Activated effector memory CD4-positive, alpha-beta T cell treated with anti-CD3 and anti-CD28 coated beads, Interleukin-2, amount 50 U/mL, for 16 hours (primary cell): ENCODE measurements around the gene SMCO4.
A peak's percentile ranks its signal among the peaks of the same experiment; 100 is the strongest.
"Not testable (repeated sequence)": the region's sequence is repeated elsewhere in the genome, so short reads cannot be mapped to it uniquely, and the experiment has no call there.

Source experiments
- DNase-seq: peaks from one replicate; pipeline ENCODE4 v3.0.0-alpha.2; 2020

SMCO4 gene, protein sequence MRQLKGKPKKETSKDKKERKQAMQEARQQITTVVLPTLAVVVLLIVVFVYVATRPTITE

DNA sequence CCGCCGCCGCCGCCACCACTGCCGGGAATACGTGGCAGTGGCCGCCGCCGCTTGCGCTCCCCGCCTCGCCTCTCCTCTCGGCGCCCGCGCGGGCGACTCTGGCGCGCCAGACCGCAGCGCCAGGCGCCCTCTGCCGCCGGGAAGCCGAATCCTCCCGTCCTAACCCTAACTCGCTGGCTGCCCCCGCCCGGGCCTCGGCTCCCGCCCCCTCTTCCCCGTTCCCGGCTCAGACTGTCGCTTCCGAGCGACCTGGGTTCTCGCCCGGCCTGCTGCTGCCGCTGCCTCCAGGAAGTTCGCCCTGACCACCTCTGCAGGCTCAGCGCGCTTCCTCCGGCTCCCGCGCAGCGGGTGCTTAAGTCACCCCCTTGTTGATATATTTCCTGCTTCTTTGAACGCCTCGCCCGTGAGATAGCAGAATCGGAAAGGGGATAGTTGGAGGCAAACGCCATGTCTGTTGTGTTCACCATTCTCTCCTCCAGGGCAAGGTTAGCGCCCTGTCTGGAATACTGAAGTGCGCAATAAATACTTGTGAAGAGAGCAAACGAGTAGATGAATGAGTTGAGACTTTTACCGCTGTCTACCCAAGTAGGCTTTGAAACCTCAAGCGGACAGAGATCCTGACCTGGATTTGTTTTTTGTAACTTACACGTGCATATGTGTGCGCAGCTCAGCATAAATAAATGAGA lies at the start of gene SMCO4:
Gene SMCO4, minus strand, starts transcription at position 100 of the 686 bp plus-strand sequence. CDS start 64,202 bp downstream, outside the sequence.
- peak; percentile 87 for DNase-seq

DNA sequence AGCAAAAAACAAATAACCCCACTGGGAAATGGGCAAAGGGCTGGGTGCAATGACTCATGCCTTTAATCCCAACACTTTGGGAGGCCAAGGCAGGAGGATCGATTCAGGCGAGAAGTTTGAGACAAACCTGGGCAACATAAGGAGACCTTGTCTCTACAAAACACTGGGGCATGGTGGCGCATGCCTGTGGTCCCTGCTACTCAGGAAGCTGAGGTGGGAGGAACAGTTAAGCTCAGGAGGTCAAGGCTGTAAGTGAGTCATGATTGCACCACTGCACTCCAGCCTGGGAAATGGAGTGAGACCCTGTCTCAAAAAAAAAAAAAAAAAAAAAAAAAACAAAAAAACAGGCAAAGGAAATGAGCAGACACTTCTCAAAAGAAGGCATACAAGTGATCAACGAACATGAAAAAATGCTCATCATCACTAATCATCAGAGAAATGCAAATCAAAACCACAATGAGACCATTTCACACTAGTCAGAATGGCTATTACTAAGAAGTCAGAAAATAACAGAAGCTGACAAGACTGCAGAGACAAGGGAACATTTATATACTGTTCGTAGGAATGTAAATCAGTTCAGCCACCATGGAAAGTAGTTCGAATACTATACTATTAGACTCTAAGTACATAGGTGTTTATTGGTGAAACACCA lies 48.2 kb upstream of the SMCO4 start:
- no peak for DNase-seq

DNA sequence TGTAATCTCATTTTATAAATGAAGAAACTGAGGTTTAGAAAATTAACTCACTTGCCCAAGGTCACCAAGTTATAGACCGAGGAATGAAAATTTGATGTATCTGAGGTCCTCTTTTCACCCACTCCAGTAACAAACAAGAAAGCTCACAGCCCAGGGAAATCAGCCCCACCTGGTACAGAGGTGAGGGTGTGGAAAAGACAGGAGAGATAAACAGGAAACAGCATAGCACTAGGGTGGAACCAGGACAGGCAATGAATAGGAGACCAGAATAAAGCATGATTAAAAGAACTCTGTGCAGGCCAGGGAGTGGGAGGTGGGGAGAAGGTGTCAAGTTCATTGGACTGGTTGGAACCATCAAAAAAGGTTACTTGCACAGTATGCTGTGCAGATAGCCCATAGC lies 46.2 kb upstream of the SMCO4 start:
- no peak for DNase-seq

DNA sequence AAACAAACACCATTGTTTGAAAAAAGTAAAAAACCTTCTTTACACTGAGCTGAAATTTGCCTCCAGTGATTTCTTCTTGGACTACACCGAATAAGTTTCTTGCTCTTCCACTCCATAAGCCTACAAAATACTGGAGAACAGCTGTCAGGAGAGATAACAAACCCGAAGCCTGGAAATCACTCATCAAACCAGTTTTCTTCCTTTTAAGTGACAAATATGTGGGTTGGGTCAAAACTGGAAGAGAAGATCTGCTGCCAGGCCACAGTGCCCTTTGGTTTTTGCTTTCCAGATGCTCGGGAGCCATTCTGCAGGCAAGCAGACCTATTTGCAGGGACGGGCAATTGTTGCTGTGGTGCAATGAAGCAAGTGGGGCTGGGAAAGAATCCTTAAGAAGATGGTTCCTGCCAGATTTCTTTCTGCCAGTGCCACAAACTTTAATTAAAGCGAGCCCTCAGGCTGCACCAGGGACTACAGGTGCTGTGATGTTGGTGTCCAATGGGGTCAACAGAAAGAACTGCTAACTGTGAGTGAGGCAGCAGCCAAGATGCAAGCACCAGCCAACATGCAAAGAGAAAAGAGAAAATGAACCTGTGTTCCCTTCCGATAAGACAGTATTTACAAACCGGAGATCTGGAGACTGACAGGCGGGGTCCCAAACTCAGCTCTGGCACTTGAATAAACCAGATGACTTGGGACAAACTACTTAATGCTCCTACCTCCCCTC lies 44.8 kb upstream of the SMCO4 start:
- no peak for DNase-seq

DNA sequence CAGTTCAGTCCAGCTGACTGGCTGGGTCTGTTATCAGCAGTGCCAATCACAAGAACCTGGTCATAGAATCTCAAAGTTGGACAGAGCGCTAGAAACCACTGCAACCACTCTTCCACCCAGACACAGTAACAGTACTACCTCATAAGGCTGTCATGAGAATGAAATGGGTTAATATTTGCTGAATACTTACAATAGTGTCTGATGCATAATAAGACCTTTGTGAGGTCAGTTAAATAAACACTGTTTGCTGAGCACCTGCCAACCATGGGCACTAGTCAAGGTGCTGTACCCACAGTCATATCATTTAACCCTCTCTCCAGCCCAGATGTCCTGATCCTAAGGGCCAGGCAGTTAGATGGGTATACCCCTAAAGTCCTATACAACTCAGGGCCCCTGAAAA lies 44.2 kb upstream of the SMCO4 start:
- not testable (repeated sequence) for DNase-seq

DNA sequence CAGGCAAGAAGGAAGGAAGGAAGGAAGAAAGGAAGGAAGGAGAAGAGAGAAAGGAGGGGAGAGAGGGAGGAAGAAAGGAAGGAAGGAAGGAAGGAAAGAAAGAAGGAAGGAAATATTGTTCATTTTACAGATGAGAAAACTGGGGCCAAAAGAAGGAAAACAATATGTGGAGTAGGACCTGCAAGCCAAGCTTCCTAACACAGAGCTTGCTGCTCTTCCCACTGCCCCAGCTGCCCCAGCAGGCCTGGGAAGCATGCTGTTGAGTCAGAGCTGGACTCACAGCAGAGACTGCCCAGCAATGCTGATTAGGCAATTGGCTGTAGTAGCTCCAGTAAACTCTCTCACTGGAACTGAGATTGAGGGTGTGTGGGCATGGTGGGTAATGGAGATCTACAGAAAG lies 42.6 kb upstream of the SMCO4 start:
- no peak for DNase-seq

DNA sequence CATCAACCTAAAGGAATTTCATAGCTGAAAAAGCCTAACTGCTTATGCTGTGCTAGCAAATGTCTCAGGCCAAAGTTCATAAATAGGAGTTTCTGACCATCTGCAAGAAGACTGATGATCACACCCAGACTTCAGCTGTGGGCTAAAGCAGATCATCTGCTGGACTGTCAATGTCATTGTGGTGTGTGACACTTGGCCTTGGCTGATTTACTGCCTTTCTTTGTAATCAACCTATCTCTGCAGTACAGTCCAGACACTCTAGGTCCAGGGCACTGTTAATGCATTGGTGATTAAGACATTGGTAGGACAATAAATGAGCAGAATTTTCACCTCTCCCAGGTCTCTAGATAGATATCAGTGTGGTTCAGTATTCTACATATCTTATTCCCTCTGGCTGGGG lies 40.3 kb upstream of the SMCO4 start:
- no peak for DNase-seq

DNA sequence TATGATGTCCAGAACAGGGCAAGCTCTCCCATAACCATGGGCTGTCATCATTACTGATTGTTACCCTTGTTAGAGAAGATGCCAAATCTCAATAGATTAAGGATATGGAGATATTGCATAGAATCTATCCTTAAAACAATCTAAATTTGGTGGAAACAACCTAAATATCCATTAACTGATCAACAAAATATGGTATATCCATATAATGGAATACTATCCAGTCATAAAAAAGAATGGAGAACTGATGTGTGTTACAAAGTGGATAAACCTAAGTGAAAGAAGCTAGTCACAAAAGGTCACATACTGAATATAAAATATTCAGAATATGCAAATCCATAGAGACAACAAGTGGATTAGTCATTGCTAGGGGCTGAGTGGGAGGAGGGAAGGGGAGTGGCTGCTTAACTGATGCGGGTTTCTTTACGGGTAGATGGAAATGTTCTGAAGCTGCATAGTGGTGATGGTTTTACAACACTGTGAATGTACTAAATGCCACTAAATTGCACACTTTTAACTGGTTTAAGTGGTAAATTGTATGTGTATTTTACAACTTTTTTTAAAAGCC lies 36.1 kb upstream of the SMCO4 start:
- DNase-seq = no peak

DNA sequence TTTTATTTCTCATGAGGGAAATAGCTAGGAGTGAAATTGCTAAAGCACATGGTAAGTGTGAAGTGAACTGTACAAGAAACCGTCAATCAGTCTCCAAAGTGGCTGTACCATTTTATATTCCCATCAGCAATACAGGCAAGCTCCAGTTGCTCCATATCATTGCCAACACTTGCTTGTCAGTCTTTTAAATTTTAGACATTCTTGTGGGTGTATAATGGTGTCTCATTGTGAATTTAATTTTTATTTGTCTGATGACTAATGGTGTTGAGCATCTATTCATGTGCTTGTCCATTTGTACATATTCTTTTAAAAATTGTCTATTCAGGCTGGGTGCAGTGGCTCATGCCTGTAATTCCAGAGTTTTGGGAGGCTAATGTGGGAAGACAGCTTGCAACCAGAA lies 34.1 kb upstream of the SMCO4 start:
- no peak for DNase-seq

DNA sequence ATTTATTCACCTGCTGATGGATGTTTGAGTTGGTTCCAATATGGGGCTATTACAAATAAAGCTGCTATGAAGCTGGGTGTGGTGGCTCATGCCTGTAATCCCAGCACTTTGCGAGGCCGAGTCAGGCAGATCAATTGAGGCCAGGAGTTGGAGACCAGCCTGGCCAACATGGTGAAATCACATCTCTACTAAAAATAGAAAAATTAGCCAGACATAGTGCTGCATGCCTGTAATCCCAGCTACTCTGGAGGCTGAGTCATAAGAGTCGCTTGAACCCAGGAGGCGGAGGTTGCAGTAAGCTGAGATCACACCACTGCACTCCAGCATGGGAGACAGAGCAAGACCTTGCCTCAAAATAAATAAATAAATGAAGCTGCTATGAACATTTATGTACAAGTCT lies 33.7 kb upstream of the SMCO4 start:
- DNase-seq = not testable (repeated sequence)

DNA sequence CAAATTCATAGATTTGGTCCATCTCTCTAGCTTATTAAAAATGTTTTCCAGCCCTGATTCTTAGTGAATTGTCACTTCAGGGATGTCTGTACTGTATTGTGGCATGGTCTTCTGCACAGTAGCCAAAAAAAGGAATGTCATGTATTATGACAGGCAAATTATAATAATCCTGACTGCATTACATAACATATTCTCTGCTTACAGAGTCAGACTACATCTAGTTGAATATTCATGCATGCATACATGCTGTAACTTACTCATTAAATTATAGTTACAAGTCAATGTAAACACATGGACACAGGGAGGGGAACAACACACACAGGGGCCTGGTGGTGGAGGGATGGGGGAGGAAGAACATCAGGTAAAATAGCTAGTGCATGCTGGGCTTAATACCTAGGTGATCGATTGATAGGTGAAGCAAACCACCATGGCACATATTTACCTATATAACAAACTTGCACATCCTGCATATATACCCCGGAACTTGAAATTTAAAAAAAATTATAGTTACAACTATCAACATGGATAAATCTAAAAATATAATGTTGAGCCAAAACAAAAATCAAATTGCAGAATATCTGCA lies 31.5 kb upstream of the SMCO4 start:
- no peak for DNase-seq

DNA sequence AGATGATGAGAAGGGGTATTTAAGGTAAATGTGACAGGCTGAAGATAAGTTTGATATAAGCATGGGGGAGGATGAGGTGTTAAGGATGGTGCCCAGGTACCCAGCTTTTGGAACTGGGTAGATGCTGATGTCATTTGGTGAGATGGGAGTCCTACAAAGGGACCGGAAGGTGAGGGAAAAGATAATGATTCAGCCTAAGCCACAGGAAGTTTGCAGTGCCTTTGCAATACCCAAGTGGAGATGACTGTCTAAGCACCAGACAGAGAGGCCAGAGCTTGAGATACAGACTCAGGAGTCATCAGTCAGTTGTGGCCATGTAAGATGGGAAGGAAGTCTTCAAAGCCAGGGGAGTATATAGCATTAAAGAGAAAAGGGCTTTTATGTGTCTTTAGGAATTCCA lies 30.0 kb upstream of the SMCO4 start:
- DNase-seq = no peak

DNA sequence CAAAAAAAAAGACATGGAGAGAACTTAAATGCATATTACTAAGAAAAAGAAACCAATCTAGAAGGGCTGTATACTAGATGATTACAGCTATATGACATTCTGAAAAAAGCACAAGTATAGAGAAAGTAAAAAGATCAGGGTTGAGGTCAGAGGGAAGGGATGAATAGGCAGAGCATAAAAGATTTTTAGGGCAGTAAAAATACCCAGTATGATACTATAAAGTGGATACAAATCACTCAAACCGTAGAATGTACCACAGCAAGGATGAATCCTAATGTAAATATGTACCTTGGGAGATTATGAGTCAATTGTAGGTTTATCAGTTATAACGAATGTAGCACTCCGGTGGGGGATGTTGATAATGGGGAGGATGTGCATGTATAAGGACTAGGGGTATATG lies 29.4 kb upstream of the SMCO4 start:
- no peak for DNase-seq

DNA sequence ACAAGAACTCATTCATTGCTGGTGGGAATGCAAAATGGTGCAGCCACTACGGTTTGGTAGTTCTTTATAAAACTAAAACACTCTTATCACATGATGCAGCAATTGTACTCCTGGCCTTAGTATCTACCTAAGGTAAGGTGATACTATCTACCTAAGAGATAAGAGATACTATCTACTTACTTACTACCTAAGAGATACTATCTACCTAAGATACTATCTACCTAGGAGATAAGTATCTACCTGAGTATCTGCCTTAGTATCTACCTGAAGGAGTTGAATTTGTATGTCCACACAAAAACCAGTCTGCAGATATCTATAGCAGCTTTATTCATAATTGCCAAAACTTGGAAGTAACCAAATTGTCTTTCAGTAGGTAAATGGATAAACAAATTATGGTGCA lies 29.0 kb upstream of the SMCO4 start:
- no peak for DNase-seq

DNA sequence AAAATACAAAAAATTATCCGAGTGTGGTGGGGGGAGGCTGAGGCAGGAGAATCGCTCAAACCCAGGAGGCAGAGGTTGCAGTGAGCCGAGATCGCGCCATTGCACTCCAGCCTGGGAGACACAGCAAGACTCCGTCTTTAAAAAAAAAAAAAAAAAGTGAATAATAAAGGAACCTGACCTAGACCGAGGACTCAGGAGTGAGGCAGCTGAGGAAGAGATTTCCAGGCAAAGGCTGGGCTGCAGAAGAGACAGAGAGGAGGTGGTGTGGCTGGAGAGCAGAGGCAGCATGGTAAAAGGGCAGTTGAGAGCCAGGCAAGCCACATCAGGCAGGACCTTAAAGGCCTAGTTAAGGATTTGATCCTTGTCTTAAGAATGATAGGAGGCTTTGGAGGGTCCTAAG lies 28.4 kb upstream of the SMCO4 start:
- no peak for DNase-seq

DNA sequence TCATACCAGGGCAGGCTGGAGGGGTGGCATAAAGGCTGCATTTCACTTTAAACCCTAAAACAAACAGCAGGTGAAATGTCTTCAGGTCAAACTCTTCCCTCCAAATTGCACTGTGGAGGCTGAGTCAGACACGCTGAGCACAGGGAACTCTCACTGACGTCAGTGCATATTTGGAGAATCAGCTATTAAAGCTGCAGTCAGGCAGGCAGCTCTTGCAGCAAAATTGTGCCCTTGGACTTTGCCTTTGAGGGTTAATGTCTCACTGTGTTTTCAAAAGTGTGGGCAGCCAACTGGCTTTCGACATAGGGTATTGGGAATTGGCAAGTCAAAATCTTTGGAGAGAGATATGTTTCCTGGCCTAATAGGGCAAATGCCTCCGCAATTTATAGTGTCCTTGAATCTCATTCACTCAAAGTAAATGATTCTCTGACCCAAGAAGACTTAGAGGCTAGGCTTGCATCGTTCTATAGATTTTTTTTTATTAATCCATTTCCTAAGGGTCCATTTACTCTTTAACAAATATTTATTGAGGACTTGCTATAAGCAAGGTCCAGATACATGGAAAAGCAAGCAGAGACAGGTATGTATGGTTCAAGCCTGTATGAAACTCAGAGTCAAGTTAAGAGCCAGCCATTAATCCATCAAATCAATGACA lies 27.7 kb upstream of the SMCO4 start:
- DNase-seq = no peak

DNA sequence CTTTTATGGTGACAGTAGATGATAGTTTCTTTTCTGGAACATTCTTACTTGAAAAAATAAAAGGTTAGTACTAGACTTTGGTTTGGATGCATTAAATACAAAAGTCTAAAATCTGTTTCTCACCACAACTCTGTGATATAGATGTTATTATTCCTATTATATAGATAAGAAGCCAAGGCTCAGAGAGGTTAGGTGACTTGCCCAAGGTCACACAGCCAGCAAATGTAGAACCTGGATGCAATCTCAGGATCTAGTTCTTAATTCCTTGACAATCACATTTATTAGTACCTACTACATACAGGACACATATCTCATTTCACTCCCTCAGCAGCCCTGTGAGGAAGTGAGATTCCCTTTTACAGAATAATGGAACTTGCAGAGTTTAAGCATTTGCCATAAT lies 26.3 kb upstream of the SMCO4 start:
- no peak for DNase-seq

DNA sequence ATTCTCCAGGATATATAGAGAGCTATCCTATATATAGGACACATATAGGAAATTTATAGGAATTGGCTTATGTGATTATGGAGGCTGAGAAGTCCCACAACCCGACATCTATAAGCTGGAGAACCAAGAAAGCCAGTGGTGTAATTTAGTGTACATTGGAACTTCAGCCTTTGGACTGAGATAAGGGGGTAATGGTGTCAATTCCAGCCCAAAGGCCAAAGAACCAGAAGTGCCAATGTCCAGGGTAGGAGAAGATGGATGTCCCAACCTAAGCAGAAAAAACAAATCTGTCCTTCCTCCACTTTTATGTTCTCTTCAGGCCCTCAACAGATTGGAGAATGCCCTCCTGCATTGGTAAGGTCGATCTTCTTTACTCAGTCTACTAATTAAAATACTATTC lies 25.5 kb upstream of the SMCO4 start:
- no peak for DNase-seq

DNA sequence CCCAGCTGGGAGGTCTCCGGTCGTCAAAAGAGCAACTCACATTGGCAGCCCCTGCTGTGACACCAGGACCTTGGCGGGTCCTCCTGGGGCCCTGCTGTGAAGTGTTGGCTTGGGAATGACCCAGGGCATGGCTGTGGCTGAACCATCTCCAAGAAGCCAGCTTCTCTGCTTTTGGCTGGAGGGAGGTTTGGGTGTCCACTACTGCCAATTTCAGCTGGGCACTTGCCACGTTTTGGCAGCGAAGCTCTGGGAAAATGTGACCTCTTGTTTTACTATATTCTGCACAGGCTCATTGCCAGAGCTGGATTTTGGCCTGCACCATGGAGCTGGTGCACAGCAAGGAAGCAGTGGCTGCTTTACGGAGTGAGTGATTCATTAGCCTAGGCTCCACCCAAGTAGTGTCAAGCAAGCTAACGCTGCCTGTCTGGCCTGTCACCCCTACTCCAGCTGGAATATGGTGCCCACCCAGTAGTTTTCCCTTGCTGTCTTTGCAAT lies 24.3 kb upstream of the SMCO4 start:
- no peak for DNase-seq

DNA sequence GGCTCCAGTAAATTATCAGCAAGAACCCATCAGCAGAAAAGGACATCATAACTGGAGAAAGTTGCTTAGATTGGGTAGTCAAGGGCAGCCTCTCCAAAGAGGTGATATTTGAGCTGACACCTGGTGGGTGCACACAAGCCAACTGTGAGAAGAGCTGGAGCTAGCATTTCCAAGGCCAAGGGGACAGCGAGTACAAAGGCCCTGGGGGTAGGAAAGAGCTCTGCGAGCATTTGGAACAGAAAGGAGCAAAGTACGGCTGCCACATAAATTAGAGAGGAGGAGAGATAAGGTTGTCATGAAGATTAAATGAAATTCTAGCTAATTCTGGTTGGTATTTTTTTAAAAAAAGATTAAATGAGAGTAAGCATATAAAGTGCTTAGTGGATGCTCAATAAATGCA lies 21.7 kb upstream of the SMCO4 start:
- DNase-seq = no peak

DNA sequence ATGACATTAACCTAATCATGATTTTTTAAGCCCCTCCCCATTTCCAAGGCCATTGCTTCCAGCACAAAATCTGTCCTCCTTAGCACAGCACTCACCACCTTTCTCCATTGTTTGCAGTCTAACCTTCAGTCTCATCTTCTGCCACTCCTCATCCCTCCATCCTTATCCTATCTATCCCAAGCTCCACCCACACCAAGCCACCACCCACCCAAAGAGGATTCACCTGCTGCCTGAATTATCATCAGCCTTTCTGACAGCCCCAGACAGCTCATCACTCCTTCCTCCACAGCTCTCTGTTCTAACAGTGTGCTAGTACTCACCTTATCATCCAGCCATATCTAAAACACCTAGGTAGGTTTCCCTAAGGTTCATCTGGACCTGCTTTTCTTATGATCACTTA lies 20.7 kb upstream of the SMCO4 start:
- no peak for DNase-seq

DNA sequence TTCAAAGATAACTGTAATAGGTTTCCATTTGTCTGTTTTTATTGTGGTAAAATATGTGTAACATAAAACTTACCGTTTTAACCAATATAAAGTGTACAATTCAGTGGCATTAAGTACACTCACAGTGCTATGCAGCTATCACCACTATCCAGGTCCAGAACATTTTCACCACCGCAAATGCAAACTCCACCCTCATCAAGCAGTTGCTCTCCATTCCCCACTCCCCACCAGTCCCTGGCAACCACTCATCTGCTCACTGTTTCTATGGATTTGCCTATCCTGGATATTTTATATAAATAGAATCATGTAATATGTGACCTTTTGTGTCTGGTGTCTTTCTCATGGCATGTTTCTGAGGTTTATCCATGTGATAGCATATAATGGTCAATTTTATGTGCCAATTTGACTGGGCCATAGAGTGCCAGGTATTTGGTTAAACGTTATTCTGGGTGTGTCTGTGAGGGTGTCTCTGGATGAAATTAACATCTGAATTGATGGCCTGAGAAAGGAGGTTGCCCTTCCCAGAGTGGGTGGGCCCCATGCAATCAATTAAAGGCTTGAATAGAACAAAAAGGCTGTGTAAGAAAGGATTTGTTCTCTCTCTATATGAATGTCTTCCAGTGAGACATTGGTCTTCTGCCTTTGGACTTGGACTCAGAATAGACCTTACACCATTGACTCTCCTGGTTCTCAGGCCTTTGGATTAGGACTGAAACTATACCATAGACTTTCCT lies 17.2 kb upstream of the SMCO4 start:
- DNase-seq = no peak
